ENCODE data around the gene ZBBX. TPM values are rescaled to one million over a fixed set of nuclear protein-coding genes. Genes with fewer than 3 reads are reported as not detected.

Gene ZBBX
- total RNA-seq, 1 experiment from 2014 or later: not detected

- no TSS peak for BruUV-seq (replicated peaks)
- Histone ChIP-seq H3K27ac (ENCODE audit: low read depth, low read length, poor library complexity, severe bottlenecking) (no peak overlapping the region), H3K9me3 (ENCODE audit: low read depth, low read length, poor library complexity, severe bottlenecking) (no peaks in the 10 kb centered on the region), H3K36me3 (ENCODE audit: insufficient read depth, low read length, poor library complexity, severe bottlenecking) (no peaks in the 10 kb centered on the region), H3K4me1 (ENCODE audit: insufficient read depth, low read length, poor library complexity, severe bottlenecking) (no peaks in the 10 kb centered on the region), H3K27me3 (replicated peaks; ENCODE audit: insufficient read depth, low read depth, low read length, poor library complexity) (no peaks in the 10 kb centered on the region), H3K4me3 (ENCODE audit: low read depth, low read length, poor library complexity, severe bottlenecking) (no peak overlapping the region)
- DNase-seq (ENCODE audit: low spot score): no peak
- no peak for TF ChIP-seq EZH2 (IDR thresholded peaks at IDR 0.05; ENCODE audit: borderline replicate concordance, low read depth, low read length, poor library complexity, severe bottlenecking)
- no peak for TF ChIP-seq CTCF (conservative IDR thresholded peaks at IDR 0.05; ENCODE audit: low read depth, low read length)
- CTCF ChIA-PET: no interaction called here
- POLR2A ChIA-PET (ENCODE audit: low non-redundant PET): no interaction called here
- intact Hi-C loops (cut with micrococcal nuclease; ENCODE audit: unreplicated experiment): no loop called here
Observed at GRCh38 chr3:167225821-167226220, 154.3 kb downstream of the ZBBX start.

- no peak for DNase-seq (ENCODE audit: low spot score)
- TF ChIP-seq EZH2 (IDR thresholded peaks at IDR 0.05; ENCODE audit: borderline replicate concordance, low read depth, low read length, poor library complexity, severe bottlenecking): no peak
- no peak for TF ChIP-seq CTCF (conservative IDR thresholded peaks at IDR 0.05; ENCODE audit: low read depth, low read length)
- ChIA-PET POLR2A (ENCODE audit: low non-redundant PET) (no interaction called here), CTCF (no interaction called here)
- H3K4me3 ChIP-seq (ENCODE audit: low read depth, low read length, poor library complexity, severe bottlenecking): no peak overlapping the region
- no peaks in the 10 kb centered on the region for H3K9me3 ChIP-seq (ENCODE audit: low read depth, low read length, poor library complexity, severe bottlenecking)
- H3K4me1 ChIP-seq (ENCODE audit: insufficient read depth, low read length, poor library complexity, severe bottlenecking): no peaks in the 10 kb centered on the region
- intact Hi-C loops (cut with micrococcal nuclease; ENCODE audit: unreplicated experiment): no loop called here
- no peaks in the 10 kb centered on the region for H3K27me3 ChIP-seq (replicated peaks; ENCODE audit: insufficient read depth, low read depth, low read length, poor library complexity)
- no peak overlapping the region for H3K27ac ChIP-seq (ENCODE audit: low read depth, low read length, poor library complexity, severe bottlenecking)
- no TSS peak for BruUV-seq (replicated peaks)
- no peaks in the 10 kb centered on the region for H3K36me3 ChIP-seq (ENCODE audit: insufficient read depth, low read length, poor library complexity, severe bottlenecking)
Observed at GRCh38 chr3:167209011-167209410, 171.1 kb downstream of the ZBBX start.

- TF ChIP-seq EZH2 (IDR thresholded peaks at IDR 0.05; ENCODE audit: borderline replicate concordance, low read depth, low read length, poor library complexity, severe bottlenecking) (no peak), CTCF (conservative IDR thresholded peaks at IDR 0.05; ENCODE audit: low read depth, low read length) (no peak)
- Histone ChIP-seq H3K27me3 (replicated peaks; ENCODE audit: insufficient read depth, low read depth, low read length, poor library complexity) (no peaks in the 10 kb centered on the region), H3K27ac (ENCODE audit: low read depth, low read length, poor library complexity, severe bottlenecking) (no peak overlapping the region), H3K4me3 (ENCODE audit: low read depth, low read length, poor library complexity, severe bottlenecking) (no peak overlapping the region), H3K36me3 (ENCODE audit: insufficient read depth, low read length, poor library complexity, severe bottlenecking) (no peaks in the 10 kb centered on the region), H3K9me3 (ENCODE audit: low read depth, low read length, poor library complexity, severe bottlenecking) (no peaks in the 10 kb centered on the region), H3K4me1 (ENCODE audit: insufficient read depth, low read length, poor library complexity, severe bottlenecking) (no peaks in the 10 kb centered on the region)
- intact Hi-C loops (cut with micrococcal nuclease; ENCODE audit: unreplicated experiment): no loop called here
- ChIA-PET POLR2A (ENCODE audit: low non-redundant PET) (no interaction called here), CTCF (no interaction called here)
- BruUV-seq (replicated peaks): no TSS peak
- no peak for DNase-seq (ENCODE audit: low spot score)
Observed at GRCh38 chr3:167203062-167203461, 177.0 kb downstream of the ZBBX start.
